ENCODE measurements around the gene CDC23.
A peak's percentile ranks its signal among the peaks of the same experiment; 100 is the strongest.
"Not testable (repeated sequence)": the region's sequence is repeated elsewhere in the genome, so short reads cannot be mapped to it uniquely, and the experiment has no call there.

Gene CDC23

GRCh38 chr5:138210985-138211384 is 2.1 kb downstream of the CDC23 start:
- no peak for DNase-seq (ENCODE audit: low read depth)

GRCh38 chr5:138193859-138194258 is 19.3 kb downstream of the CDC23 start:
- not testable (repeated sequence) for DNase-seq (ENCODE audit: low read depth)

DNA sequence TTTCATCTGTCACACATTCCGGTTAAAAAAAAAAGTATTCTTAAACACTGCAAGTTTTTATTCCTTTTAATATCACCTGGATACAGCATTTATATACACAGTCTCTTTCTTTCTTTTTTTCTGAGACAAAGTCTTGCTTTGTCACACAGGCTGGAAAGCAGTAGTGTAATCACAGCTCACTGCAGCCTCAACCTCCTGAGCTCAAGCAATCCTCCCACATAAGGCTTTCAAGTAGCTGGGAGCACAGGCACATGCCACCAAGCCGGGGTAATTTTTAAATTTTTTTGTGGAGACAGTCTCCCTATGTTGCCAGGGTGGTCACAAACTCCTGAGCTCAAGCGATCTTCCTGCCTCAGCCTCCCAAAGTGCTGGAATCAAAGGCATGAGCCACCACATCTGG is 20.3 kb downstream of the CDC23 start:
- no peak for DNase-seq (ENCODE audit: low read depth)

- no peak for DNase-seq (ENCODE audit: low read depth)
Measured at GRCh38 chr5:138188626-138189025, 24.5 kb downstream of the CDC23 start.

DNA sequence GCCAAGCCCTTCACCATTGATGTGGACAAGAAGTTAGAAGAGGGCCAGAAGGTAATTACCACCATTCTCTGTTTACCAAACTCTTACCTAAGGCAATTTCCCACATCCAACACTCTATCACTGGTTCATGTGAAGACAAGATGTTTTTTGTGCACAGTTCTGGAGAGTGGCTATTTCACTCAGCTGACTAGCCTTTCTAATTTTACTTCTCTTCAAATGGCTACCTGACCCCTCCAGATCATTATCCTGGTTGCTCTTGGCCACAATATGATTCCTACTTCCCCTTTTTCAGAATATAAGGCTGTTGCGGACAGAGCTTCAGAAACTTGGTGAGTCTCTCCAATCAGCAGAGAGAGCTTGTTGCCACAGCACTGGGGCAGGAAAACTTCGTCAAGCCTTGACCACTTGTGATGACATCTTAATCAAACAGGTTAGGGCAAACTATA is 27.1 kb downstream of the CDC23 start:
- DNase-seq (ENCODE audit: low read depth), result no peak

- no peak for DNase-seq (ENCODE audit: low read depth)
Measured at GRCh38 chr5:138182808-138183207, 30.3 kb downstream of the CDC23 start.

- no peak for DNase-seq (ENCODE audit: low read depth)
Measured at GRCh38 chr5:138180841-138181240, 32.3 kb downstream of the CDC23 start.

DNA sequence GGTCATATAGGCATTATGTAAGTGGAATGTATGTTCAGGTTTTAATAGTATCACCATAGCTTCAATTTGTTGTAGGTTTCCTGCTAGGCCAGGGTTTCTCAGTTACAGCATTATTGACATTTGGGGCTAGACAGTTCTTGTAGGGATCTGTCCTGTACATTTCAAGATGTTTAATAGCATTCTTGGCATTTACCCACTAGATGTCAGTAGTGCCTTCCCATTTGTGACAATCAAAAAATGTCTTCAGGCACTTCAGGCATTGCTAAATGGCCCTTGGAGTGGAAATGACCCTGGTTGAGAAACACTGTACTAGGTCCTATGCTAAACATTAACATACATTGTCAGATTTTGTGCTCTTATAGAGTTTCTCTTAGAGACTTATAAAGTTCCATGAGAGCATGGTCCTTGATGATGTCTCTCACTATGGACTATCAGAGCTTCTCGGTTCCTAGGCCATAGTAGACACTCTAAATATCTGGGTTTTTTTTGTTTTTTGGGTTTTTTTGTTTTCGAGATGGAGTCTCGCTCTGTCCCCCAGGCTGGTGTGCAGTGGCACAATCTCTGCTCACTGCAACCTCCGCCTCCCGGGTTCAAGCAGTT is 32.8 kb downstream of the CDC23 start:
- DNase-seq (ENCODE audit: low read depth), result peak; percentile 71

DNA sequence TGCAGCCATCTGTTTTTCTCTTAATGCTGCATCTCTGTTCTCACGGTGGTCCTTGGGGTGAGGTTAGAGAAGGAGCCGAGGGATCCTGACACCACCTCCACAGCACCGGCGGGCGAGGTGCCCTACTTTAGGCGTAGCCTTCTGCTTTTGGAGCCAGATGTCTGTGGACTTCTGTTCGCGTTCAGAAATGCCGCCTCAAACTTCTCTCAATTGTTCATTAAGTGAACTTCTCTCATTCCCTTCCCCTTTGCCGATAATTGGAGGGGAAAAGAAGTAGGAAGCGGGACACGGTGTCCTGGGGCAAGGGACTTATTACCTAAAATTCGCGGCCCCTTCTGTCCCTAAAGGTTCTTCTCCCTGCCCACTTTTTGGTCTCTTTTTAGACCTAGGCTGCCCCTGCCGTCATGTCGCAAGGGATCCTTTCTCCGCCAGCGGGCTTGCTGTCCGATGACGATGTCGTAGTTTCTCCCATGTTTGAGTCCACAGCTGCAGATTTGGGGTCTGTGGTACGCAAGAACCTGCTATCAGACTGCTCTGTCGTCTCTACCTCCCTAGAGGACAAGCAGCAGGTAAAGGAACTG is 33.8 kb downstream of the CDC23 start:
- peak; percentile 9 for DNase-seq (ENCODE audit: low read depth)

DNA sequence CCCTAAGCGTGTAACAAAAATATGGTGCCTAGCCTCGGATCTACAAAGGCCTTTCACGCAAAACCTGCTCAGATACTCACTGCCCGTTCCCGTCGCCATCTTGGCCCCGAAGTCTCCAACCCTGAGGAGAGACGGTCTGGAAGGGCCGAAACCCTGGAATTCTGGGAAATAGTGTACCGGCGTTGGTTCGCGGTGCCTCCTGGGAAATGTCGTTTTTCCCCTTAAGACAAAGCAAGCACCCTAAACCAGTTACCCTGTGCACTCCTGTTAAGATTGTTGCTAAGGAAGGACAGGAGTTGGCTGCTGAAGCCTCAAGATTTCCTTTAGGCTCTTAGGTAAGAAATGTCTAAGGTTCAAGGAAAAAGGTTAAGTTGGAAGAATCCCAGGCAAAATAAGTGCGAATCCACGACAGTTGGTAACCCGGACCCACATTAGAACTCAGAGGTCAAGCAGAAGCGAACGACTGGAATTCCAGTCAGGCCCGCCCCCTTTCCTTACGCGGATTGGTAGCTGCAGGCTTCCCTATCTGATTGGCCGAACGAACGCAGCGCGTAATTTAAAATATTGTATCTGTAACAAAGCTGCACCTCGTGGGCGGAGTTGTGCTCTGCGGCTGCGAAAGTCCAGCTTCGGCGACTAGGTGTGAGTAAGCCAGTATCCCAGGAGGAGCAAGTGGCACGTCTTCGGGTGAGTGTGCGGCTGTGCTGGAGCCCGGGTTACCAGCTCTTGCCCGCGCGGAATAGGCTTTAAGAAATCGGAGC is 34.4 kb downstream of the CDC23 start, which contains the start of the genes BRD8 and KIF20A:
Gene BRD8, minus strand, starts transcription at position 115 of the 761 bp plus-strand sequence. Its CDS starts 16 bp downstream, at position 99.
Gene KIF20A, plus strand, starts transcription at position 597 of the 761 bp plus-strand sequence. CDS start 569 bp downstream, outside the sequence.
- DNase-seq (ENCODE audit: low read depth), result peak; percentile 96

DNA sequence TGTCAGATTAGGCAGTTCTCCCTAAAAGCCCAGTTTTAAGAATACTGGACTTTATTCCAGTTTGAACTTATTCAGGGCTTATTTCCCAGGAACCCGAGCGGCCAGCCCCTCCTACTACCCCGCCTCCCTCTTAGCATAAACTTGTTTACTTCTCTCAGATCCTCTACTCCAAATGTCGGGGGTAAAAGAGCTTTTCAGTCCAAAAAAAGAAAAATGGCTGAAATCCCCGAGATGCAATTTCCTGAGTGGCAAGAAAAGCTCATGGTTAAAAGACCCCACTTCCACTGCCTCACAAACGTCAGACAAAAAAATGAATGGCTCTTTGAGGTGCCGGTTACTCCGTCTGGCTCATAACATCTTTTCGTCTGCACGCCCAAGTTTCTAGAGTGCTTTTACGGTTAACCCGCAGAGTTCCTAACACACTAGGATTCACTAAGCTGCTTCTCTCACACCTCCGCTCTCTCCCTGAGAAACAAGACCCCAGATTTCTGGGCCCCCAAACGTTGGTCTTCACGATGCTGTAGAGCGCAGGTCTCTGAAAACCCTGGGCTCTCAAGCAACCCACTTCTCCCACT is 35.1 kb downstream of the CDC23 start:
- peak; percentile 47 for DNase-seq (ENCODE audit: low read depth)

DNA sequence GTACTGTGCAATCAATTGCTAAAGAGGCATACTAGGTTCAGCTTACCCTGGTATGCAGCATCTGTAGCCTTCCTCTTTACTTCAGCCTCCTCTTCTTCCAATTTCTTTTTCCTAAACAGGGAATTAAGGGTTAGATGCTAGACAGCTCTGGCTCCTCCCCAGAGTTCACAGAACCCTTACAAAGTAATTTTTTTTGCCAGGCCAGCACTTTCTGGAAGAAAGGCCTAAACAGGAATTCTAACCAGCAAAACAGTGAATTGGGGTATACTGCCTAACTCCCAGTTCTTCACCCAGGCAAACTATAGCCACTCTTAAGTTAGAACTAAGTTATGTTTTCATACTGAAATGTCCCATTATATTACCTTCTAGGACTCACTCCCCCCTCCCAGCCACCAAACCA is 42.8 kb downstream of the CDC23 start:
- DNase-seq (ENCODE audit: low read depth), result no peak

- no peak for DNase-seq (ENCODE audit: low read depth)
Measured at GRCh38 chr5:138169124-138169523, 44.0 kb downstream of the CDC23 start.

- DNase-seq (ENCODE audit: low read depth), result no peak
Measured at GRCh38 chr5:138163721-138164120, 49.4 kb downstream of the CDC23 start.

GRCh38 chr5:138160706-138161105 is 52.4 kb downstream of the CDC23 start:
- no peak for DNase-seq (ENCODE audit: low read depth)

DNA sequence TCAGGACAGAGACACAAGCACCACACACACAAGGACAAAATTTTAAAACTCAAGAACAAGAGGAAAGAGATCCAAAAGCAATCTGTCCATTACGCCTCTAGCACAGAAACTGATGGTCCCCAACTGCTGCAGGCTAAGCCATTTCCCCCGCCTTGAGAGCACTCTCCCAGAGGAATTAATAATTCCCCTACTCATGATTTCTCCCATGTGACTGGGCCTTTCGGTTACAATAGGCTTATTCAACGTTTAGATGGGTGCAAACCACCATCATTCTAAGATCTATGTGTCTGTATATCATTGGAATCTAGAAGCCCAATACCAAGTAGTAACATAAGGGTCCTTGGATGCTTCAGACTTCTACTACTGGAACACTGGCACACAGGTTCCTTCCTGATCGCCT is 53.5 kb downstream of the CDC23 start:
- no peak for DNase-seq (ENCODE audit: low read depth)

- DNase-seq (ENCODE audit: low read depth), result no peak
Measured at GRCh38 chr5:138157626-138158025, 55.5 kb downstream of the CDC23 start.

DNA sequence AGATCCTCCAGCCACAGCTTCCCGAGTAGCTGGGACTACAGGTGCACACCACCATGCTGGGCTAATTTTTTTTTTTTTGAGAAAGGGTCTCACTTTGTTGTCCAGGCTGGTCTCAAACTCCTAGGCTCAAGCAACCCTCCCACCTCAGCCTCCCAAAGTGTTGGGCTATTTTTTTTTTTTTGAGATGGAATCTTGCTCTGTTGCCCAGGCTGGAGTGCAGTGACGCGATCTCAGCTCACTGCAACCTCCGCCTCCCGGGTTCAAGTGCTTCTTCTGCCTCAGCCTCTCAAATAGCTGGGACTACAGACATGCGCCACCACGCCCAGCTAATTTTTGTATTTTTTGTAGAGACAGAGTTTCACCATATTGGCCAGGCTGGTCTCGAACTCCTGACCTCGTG is 57.1 kb downstream of the CDC23 start:
- DNase-seq (ENCODE audit: low read depth), result not testable (repeated sequence)

DNA sequence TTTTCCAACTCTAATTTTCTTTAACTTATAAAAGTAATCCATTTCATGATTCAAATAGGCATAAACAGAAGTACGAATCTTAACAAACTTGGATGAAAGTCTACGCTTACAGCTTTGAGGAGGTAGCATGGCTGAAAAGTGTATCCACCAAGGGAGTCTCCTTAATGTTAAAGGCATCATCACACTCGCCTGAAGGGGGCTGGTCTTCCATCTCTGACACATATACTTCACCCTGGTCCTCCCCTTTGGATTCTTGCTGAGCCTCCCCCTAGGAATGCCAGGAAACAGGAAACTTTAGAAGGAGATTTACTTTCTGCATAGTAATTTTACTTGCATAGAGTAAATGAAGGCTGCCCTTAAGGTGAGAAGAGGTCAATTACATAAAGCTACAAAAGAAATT is 63.6 kb downstream of the CDC23 start:
- DNase-seq (ENCODE audit: low read depth), result peak; percentile 8

DNA sequence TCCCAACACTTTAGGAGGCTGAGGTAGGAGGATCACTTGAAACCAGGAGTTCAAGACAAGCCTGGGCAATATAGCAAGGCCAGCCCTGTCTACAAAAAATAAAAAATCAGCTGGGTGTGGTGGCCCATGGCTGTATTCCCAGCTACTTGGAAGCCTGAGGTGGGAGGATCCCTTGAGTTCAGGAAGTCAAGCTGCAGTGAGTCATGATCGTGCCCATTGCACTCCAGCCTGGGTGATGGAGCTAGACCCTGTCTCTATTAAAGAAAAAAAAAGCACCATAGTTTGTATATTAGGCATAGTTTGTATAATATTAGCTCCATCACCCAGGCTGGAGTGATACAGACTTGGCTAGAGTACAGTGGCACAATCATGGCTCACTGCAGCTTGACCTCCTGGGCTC is 64.3 kb downstream of the CDC23 start:
- peak; percentile 69 for DNase-seq (ENCODE audit: low read depth)

DNA sequence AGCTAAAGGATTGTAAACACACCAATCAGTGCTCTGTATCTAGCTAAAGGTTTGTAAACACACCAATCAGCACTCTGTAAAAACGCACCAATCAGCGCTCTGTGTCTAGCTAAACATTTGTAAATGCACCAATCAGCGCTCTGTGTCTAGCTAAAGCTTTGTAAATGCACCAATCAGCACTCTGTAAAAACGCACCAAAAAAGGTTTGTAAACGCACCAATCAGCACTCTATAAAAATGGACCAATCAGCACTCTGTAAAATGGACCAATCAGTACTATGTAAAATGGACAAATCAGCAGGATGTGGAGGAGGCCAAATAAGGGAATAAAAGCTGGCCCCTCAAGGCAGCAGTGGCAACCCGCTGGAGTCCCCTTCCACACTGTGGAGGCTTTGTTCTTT is 69.5 kb downstream of the CDC23 start:
- not testable (repeated sequence) for DNase-seq (ENCODE audit: low read depth)

DNA sequence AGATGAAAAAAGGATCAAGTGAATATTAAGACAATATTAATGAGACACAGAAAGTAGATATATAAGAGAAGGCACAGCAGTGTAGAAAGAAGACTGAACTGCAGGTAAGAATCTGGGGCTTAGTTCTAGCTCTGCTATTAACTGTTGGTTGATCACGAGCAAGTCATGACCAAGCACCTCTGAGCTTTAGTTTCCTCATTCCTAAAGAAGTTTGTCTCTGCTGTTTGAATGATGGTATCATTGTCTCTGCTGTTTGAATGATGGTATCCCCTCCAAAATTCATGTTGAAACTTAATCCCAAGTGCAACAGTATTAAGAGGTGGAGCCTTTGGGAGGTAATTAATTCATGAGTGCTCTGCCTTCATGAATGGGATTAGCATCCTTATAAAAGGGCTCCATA is 71.4 kb downstream of the CDC23 start:
- DNase-seq (ENCODE audit: low read depth), result no peak

DNA sequence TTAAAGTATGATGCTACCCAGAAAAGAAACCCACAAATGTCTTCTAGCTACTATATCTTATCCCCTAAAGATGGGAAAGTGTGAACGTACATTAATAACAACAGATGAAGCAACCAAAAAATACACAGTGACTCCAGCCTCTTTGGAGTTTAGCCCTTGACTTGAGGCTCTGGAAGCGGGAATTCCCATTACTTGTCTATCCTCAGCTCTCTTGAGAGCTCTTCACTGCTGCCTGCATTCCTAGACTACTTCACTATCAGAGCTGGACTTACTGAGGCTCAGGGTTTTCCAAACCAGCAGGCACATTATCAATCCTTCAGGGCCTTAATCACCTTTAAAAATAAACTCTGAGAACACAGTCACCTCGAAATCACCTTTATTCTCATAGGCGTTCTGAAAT is 72.9 kb downstream of the CDC23 start:
- DNase-seq (ENCODE audit: low read depth), result no peak

Data from iris pigment epithelial cell (primary cell).